Stimulated activated CD4-positive, alpha-beta T cell treated with anti-CD3 and anti-CD28 coated beads, Interleukin-1b, Interleukin-23, amount 100 ng/mL, for 1 hour (primary cell): ENCODE measurements around the gene RALGPS1.

Experiments used
- DNase-seq, 2 donors: peaks; one replicate each; pipeline ENCODE4 v3.0.0-alpha.2; 2020; ENCODE audit warnings: low read depth in 2 of 2

RALGPS1 gene

DNA sequence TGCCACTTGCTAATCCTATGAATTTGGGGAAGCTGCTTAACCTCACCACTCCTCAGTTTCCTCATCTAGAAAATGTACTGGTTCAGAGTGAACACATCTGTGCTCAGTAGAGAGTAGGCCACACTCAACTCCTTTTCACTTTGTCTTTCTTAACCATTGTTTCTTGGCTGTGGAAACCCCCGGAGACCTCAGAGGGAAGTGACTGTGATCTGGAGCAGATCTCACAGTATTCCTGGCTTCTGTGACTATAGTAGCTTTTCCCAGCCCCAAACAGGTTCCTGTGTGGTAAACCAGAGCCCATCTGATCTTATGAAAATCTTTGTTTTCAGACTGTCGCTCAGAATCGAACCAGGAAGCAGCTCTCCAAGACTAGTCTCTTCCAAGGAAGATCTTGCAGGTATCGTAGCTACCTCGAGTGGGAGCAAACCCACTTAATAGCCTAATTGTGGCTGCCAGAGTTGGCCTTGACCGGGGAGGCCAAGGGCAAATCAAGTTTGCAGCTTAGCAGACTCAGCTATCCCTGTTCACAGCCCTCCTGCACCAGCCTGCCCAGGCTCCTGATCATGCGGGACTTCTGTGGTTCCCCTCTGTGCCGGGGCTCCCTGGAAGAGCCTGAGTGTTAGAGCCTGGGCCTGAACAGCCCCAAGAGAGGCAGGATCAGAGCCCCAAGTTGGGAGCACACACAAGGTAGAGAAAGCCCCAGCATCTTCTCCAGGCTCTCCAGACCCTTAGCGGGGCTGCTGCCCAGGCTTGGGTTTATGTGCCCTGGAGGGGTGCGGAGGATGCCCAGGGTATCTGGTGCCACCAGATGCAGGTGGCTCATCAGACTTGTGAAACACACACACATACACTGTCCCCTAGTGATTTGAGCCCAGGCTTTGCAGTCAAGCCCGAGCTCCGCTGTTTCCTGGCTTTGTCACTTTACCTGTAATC lies 260.1 kb downstream of the RALGPS1 start:
- no peak for DNase-seq

DNA sequence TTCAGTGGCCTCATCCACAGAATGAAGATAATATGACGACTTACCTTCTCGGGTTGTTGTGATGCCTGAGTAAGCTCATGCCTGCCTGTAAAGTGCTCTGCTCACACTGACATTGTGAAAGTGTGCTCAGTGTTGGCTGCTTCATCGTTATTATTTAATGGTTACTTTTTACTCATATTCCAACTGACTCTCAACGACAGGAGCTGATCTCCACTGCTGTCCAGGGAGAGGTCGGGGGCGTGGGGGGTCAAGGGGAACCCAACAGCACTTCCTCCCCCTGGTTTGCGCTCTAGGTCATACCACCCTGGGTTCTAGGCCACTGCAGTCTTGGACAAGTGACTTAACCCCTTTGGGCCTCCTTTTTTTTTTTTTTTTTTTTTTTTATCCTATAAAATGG lies 260.7 kb downstream of the RALGPS1 start:
- DNase-seq, result no peak

DNA sequence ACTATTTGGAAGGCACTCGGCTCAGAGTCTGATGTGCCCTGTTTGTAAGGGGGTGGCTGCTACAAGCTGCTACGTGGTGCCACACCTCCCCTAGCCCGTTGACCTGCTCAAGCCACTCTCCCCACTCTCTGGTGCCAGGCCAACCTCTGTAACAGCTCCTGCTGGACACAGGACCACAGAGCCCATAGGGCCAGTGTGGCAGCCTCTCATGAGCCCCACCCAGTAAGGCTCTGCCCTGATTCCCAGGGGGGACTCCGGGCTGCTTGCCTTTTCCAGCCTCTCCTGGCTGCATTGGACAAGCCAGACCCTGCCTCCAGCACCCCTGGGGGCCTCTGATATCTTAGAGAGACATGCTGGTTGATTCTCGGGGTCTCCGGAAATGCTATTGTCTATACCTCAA lies 261.2 kb downstream of the RALGPS1 start:
- no peak for DNase-seq

DNA sequence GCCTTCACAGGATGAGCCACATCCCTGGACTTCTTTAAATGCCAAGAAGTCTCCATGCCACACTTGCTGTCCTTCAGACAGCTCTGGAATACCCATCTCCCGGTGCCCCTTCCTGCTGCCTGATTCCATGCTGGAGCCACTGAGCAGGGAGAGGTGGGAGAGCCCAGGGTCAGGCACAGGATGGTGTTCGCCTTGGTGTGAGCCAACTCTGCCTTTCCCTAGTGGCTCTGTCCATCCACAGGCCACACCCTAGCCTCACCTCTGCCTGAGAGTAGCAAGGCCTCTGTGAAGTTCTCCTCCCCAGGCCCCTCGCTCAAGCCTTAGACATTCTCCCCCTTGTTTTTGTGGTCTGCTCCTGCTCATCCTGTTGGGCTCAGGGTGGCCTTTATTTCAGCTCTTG lies 262.0 kb downstream of the RALGPS1 start:
- DNase-seq, result no peak

DNA sequence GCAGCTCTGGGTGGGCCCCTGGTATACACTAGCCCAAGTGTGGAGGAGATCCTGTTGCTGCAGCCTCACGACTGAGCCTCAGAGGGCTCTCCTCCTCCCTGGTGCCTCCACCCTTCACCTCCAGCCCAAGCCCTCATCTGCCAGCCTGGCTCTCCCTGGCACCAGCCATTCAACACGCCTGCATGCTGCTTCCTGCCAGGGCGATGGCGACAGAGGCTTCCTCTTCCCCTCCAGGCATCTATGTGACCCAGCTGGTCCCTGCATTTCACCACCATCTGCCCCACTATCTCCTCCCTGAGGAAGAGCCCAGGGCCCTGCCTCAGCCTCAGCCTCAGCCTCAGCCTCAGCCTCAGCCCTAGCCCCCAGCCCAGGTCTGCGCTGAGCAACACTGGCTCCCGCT lies 262.6 kb downstream of the RALGPS1 start:
- no peak for DNase-seq

DNA sequence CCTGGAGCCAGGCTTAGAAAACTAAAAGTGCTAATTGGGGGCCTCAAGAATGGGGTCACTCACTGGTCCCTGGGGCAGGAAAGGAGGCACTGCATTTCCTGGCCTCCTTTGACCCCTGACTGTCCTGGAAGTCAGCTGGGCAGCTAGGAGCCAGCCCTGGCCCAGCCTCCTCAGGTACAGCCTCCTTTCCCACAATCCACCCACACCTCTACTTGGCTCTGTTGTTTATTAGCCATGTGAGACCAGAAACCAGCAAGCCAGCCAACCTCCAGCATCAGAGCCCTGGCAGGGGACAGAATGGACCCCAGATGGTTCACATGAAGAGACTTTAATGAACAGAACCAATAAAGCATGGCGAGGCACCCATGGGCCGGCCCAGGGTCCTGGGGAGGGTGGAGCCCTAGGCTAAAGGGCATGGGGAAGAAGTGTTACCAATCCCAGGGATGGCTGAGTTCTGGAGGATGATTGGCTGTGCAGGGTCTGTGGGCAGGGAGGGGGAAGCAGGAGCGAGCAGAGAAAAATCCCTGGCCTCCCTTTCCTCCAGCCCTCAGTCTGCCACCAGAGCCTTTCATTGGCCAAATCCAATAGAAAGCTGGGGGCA lies 263.2 kb downstream of the RALGPS1 start:
- no peak for DNase-seq

DNA sequence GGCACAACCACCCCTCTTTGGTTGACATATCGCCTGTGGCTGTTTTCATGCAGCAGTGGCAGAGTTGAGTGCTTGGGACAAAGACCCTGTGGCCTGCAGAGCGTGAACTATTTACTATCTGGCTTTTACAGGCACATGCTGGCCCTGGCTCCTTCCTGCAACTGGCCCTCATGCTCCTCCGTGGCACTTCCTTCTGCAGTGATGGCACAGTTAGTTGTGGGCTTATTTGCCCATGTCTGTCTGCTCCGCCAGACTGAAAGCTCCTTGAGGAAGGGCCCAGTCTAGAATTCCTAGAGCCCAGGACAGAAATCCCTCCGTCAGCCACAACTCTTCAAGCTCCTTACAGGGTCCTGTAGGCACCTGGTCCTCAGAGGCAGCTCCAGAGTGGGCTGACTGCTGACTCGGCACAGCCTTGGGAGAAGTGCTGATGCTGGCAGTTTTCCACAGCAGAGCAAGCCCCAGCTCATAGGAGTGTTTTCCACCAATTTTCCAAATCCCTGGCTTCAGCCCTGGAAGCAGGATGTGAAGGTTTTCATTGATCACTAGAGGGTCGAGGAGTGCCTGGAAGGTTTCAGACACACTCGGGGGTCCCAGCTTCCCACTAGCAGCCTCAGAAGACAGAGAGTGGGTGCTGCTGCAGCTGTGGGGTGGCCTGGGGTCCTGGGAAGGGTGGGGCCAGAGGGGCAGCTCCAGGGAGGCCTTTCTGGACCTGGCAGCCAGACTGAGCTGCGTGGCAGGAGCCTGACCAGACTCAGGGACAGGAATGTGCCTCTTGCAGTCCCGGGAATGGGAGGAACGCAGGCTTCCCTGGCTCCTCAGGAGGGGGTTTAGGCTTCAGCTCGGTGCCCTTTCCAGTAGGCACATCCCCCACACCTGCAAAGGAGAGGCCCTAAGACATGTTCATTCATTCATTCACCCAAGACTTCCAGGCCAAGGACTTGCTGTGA lies 264.4 kb downstream of the RALGPS1 start:
- DNase-seq, result no peak

DNA sequence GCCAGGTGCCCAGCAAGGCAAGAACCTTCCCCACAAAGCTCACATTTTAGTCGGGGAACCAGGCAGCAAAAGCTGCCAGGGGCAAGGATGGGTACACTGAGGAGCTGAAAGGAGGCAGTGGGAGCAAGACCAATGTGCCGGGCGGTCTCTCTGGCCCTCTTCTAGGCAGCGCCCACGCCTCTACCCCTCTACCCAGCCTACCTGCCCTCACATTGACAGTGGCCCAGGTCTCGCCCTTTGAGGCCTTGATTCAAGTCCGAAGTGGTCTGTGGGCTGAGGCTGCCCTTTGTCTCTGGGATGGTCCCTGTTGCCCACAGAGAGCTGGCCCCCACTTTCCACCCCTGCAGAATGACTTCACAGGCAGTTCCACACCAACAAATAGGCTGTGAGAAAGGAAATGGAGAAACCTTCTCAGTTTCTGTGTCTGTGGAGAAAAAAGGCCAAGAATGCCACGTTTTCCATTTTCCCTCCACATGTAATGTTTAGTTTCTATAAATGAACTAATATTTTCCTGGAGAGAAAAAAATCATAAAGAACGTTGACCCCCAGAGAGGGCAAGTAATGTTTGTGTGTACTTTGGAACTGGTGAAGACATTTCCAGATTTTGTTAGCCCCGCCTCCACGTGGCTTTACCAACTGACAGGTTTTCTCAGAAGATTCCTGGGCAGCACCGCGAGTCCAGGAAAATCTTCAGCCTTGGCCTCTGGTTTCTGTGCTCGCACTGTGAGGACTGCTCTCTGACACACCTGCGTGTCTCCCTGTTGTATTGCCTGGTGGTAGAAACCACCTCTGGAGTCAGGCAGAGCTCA lies 265.3 kb downstream of the RALGPS1 start:
- DNase-seq, result no peak

DNA sequence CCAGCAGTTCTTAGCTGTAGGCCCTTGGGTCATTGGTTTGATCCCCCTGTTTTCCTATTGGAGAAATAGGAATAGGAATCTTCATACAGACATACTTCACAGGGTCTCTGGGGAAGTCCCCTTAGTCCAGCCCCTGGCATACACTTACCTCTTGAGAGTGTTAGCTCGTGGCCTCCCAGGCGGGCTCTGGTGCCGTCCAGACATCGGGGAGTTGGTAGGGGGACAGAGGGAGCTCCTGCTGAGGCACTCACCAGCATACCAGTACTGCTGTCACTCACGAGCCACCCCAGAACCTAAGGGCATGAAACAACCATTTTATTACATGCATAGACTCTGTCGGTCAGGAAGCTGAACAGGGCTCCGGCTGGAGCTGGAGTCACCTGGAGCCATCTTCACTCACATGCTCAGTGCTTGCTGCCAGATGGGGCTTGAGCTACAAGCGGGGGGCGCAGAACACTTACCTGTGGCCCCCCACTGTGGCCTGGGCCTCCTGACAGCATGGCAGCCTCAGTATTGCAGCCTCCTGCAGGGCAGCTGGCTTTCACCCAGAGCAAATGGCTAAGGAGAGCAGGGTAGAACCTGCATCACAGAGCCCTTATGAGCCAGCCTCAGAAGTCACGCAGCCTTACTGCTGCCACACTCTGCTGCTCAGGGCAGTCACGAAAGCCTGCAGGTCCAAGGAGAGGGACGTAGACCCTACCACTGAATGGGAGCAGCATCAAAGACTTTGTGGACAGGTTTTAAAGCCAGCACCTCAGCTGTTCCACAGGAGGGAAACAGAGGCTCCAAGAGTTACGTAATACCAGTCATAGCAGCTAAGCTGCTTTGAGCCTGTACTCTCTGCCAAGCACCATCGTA lies 266.1 kb downstream of the RALGPS1 start:
- no peak for DNase-seq

DNA sequence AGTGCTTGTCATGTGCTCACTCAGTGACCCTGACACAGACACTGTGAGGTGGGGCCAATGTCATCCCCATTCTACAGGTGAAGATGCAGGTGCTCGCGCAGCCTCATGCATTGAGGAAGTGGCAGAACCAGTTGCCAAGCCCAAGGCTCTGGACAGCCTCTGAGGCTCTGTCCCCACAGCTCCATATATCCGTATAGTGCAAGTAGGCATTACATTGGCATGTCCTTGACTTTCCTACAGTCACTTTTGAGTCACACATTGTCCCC lies 266.7 kb downstream of the RALGPS1 start:
- DNase-seq, result no peak

DNA sequence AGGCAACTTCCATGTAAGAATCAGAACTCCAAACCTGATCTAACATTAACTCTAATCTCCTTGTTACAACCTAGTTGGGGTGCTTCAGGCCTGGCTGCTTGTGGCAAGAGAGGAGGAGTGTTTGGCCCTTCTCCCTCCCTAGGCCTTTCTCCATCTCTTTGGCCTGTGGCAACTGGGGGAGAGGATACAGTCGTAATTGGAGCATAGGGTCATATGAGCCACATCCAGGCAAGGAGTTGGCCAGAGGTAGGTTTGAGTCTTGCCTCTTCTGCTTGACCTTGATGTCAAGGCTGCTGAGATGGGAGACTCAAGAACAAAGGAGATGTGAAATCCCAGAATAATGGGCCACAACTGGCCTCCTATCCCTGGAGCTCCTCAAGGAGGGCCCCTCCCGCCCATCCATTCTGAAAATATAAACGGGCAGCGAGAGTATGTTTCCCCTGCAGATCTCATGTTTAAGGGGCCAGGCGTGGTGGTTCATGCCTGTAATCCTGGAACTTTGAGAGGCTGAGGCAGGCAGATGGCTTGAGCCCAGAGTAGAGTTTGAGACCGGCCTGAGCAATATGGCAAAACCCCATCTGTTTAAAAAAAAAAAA lies 267.1 kb downstream of the RALGPS1 start:
- DNase-seq, result no peak

DNA sequence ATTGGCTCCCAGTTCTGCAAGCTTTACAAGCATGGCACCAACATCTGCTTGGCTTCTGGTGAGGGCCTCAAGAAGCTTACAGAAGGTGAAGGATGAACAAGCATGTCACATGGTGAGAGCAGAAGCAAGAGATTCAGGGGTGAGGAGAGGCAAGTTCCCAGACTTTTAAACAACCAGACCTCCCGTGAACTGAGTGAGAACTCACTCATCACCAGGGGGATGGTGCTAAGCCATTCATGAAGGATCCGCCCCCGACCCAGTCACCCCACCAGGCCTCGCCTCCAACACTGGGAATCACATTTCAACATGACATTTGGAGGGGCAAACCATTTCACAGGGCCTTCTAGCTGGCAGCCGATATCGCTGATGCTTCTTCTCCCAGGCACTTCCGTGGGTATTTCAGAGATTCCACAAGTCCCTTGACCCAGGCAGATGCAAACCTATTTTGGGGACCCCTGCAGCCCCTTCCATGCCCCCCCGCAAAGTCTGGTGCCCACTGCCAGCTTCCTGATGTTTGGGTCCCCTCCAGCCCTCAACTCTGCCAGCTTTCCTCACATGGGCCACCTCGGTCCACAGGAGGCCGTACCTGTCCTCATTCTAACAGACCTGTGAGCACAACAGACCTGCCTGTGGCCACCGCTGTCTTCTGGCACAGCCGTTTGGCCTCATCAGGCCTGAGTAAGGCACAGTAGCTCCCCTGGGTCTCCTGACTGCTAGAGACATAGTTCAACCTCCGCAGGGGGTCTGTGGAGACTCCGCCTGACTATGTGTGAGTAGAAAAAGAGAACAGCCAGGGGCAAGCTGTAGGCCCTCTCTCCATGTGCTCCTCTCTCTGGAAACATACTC lies 268.5 kb downstream of the RALGPS1 start:
- DNase-seq, result no peak

DNA sequence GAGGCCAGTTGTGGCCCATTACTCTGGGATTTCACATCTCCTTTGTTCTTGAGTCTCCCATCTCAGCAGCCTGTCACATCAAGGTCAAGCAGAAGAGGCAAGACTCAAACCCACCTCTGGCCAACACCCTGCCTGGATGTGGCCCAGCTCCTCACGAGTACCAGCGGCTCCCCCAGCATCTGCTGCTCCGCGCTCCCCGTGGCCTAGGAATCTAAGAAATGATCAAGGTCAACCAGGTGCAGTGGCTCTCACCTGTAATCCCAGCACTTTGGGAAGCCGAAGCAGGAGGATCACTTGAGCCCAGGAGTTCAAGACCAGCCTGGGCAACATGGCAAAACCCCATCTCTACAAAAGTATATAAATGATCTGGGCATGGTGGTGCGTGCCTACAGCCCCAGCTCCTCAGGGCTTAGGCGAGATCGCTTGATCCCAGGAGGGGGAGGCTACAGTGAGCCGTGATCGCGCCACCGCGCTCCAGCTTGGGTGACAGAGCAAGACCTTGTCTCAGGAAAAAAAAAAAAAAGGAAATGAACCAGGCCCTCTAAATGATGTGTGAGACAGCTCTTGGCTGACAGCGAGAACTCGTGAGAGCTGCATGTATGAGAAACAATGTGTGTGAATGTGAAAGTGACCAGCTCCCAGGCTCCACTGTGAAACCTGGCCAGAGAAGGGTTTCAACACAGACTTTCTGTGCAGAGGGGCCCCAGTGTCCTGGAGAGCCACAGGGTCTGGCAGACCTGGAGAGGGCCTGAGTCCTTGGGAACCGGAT lies 269.4 kb downstream of the RALGPS1 start:
- DNase-seq, result no peak

DNA sequence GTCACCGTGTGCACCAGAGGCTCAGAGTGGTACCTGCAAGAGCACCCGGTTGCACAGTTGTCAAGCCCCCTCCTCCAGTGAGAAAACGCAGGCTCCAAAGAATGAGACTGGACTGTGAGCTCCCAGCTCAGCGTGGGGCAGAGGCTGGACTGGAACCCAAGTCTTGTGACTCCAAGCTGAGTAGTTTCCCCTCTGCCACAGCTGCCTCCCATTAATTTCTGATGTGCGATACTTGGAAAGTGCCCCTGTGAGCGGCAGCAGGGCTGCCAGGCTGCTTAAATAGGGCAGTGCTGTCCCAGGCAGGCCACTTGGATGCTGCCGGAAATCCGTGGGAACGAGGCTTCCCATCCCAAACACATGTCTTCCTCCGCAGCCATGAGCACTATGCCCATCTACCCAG lies 270.1 kb downstream of the RALGPS1 start:
- no peak for DNase-seq

DNA sequence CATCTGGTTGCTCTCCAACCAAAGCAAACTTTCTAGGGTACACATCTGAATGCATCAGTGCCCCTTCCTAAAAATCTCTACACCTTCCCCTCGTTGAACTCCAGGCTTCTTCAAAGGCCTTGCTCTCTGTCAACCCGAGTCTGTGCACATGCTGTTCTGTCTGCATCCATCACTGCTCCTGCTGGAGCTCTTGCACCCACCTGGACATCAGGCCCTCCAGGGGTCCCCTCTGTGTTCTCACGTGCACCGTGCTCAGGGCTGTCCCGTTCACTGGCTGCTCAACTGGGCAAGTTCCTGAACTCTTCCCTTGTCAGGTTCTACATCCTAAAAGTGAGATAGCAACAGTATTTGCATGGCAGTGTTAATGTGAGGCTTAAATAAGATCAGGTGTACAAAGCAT lies 270.6 kb downstream of the RALGPS1 start:
- no peak for DNase-seq

DNA sequence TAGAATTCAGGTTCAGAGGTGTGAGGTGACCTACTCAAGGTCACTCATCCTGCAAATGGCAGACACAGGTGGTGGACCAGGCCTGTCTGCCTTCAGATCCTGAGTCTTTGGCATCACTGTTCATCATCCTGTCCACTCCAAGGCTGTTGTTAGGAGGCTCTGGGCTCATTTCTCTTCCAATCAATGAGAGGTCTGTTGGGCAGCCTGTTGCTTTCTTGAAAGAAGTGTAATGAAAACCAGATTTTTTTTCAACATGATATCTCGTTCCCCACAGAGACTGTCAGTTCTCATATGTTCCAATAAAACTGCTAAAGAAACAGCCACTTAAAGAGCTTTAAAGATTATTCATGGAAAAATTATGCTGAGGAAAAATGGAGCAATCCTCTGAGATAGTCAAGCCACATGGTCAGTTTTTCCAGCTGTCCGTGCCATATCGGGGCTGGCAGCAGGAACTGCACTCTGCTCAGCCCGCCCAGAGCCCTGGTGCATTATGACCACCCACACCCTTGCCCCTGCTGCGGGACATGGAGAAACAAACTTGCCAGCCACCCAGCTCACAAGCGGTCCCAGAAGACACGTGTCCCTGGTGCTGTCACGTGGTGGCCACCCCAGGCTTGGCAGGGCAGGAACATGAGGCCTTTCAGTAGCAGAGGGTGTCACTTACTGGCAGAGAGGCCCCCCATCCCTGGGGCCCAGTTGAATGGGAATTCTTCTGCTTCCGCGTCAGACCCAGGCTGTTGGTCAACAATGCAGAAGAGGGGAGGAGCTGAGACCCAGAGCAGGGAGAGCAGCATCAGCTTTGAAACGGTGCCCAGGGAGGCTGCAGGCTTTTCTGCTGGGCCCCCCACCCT lies 271.6 kb downstream of the RALGPS1 start:
- DNase-seq, result no peak

DNA sequence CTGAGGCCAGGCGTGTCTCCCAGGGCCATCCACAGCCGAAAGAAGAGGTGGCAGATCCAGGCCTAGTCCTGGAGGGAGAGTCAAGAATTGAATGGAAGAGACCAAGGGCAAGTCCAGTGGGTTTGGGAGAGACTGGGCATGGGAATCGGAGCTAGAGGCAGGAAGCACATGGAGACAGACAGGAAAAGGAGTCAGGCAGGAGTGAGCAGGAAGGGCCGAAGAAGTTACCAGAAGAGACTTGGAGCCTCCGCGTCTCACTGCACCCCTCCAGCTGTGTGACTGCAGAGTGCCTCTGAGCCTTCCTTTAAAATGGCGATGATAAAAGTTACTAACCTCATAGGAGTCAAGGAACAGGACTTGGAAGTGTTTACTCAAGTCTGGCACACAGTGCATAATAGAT lies 272.2 kb downstream of the RALGPS1 start:
- DNase-seq, result no peak
